Loucy (cell line): ENCODE measurements around the gene CCDC121.

Experiments used
- H2AFZ ChIP-seq: fragments of 200-600 bp; sonication (generic); 2 replicates; pipeline ENCODE4 v1.6.0; 2016; ENCODE audit warnings: antibody characterized with exemption, mild to moderate bottlenecking, low read length, moderate library complexity
- H3F3A ChIP-seq: fragments of 200-600 bp; 2 replicates; pipeline ENCODE4 v1.6.0; 2016; ENCODE audit warnings: antibody characterized with exemption, low read depth, mild to moderate bottlenecking
- H3K27me3 ChIP-seq: fragments of 200-600 bp; sonication (generic); 2 replicates; pipeline ENCODE4 v1.6.1; 2014; ENCODE audit warnings: low read length, mild to moderate bottlenecking; ENCODE audit not compliant: insufficient read depth, poor library complexity, severe bottlenecking
- H3K36me3 ChIP-seq: fragments of 200-600 bp; sonication (generic); 2 replicates; pipeline ENCODE4 v1.6.1; 2016; ENCODE audit warnings: low read length; ENCODE audit not compliant: insufficient read depth
- H3K4me1 ChIP-seq: fragments of 200-600 bp; sonication (generic); 2 replicates; pipeline ENCODE4 v1.5.1; 2014; ENCODE audit warnings: low read length, mild to moderate bottlenecking; ENCODE audit not compliant: insufficient read depth, poor library complexity, severe bottlenecking
- H3K4me2 ChIP-seq: fragments of 200-600 bp; sonication (generic); 2 replicates; pipeline ENCODE4 v1.6.0; 2014; ENCODE audit warnings: antibody characterized with exemption, low read length, low read depth, mild to moderate bottlenecking; ENCODE audit not compliant: poor library complexity, severe bottlenecking
- H3K4me3 ChIP-seq: fragments of 200-600 bp; sonication (generic); 2 replicates; pipeline ENCODE4 v1.5.1; 2014; ENCODE audit warnings: low read length, mild to moderate bottlenecking, mixed read lengths; ENCODE audit not compliant: poor library complexity, severe bottlenecking
- H3K79me2 ChIP-seq: fragments of 200-600 bp; sonication (generic); 2 replicates; pipeline ENCODE4 v1.6.1; 2014; ENCODE audit warnings: low read length; ENCODE audit not compliant: insufficient read depth
- H3K9ac ChIP-seq: fragments of 200-600 bp; sonication (generic); 2 replicates; pipeline ENCODE4 v1.6.0; 2014; ENCODE audit warnings: mild to moderate bottlenecking, low read depth, low read length, moderate library complexity; ENCODE audit not compliant: poor library complexity, severe bottlenecking
- H3K9me2 ChIP-seq: fragments of 200-600 bp; sonication (generic); replicated peaks from 2 replicates; pipeline ENCODE4 v1.6.1; 2016; ENCODE audit warnings: low read depth, low read length, mixed read lengths
- H3K9me3 ChIP-seq: fragments of 200-600 bp; sonication (generic); 2 replicates; pipeline ENCODE4 v1.6.1; 2014; ENCODE audit warnings: mild to moderate bottlenecking, antibody characterized with exemption, low read length, low read depth; ENCODE audit not compliant: insufficient read depth
- H4K20me1 ChIP-seq: fragments of 200-600 bp; sonication (generic); 2 replicates; pipeline ENCODE4 v1.6.0; 2014; ENCODE audit warnings: antibody characterized with exemption, low read length, mild to moderate bottlenecking; ENCODE audit not compliant: insufficient read depth, poor library complexity, severe bottlenecking
- CTCF ChIP-seq: fragments of 200-600 bp; sonication (generic); conservative IDR thresholded peaks from 2 replicates; pipeline ENCODE4 v1.5.1; 2014; ENCODE audit warnings: mild to moderate bottlenecking, antibody characterized with exemption, low read length
- EZH2phosphoT487 ChIP-seq: fragments of 200-600 bp; IDR thresholded peaks from 2 replicates; pipeline ENCODE4 v1.6.1; 2018; ENCODE audit warnings: antibody characterized with exemption, mild to moderate bottlenecking, moderate library complexity, borderline replicate concordance

The CCDC121 gene

GRCh38 chr2:27651056-27651455, 22.2 kb upstream of the CCDC121 start:
- peaks cover 76% of the 10 kb centered on the region; the same call in 1 of the 2 replicates for H3K36me3 ChIP-seq
- 0 out of 2 replicates have a peak, but pooled peaks cover 4% of the 10 kb centered on the region for H3F3A ChIP-seq
- no peaks in the 10 kb centered on the region for H3K79me2 ChIP-seq
- H3K9me3 ChIP-seq, result no peaks in the 10 kb centered on the region
- no peaks in the 10 kb centered on the region for H3K4me1 ChIP-seq
- H3K9me2 ChIP-seq, result no peaks in the 10 kb centered on the region
- no peak overlapping the region for H3K4me2 ChIP-seq
- H4K20me1 ChIP-seq, result no peaks in the 10 kb centered on the region
- H2AFZ ChIP-seq, result no peak overlapping the region
- no peak for TF ChIP-seq EZH2phosphoT487
- H3K9ac ChIP-seq, result no peak overlapping the region
- H3K27me3 ChIP-seq, result no peaks in the 10 kb centered on the region
- H3K4me3 ChIP-seq, result no peak overlapping the region

- no peak overlapping the region for H3K4me2 ChIP-seq
- TF ChIP-seq EZH2phosphoT487 (no peak), CTCF (no peak)
- no peaks in the 10 kb centered on the region for H3K27me3 ChIP-seq
- no peak overlapping the region for H3K9ac ChIP-seq
- no peaks in the 10 kb centered on the region for H3K9me3 ChIP-seq
- no peaks in the 10 kb centered on the region for H3K4me1 ChIP-seq
- H2AFZ ChIP-seq, result no peak overlapping the region
- no peaks in the 10 kb centered on the region for H3K79me2 ChIP-seq
- 0 out of 2 replicates have a peak, but pooled peaks cover 4% of the 10 kb centered on the region for H3F3A ChIP-seq
- no peak overlapping the region for H3K4me3 ChIP-seq
- H4K20me1 ChIP-seq, result no peaks in the 10 kb centered on the region
- peaks cover 54% of the 10 kb centered on the region; the same call in 1 of the 2 replicates for H3K36me3 ChIP-seq
- no peaks in the 10 kb centered on the region for H3K9me2 ChIP-seq
Observed at GRCh38 chr2:27647737-27648136, 18.9 kb upstream of the CCDC121 start.

- no peaks in the 10 kb centered on the region for H3K9me2 ChIP-seq
- 0 out of 2 replicates have a peak, but pooled peaks cover 4% of the 10 kb centered on the region for H3F3A ChIP-seq
- no peaks in the 10 kb centered on the region for H4K20me1 ChIP-seq
- TF ChIP-seq CTCF (no peak), EZH2phosphoT487 (no peak)
- no peak overlapping the region for H3K9ac ChIP-seq
- no peak overlapping the region for H2AFZ ChIP-seq
- no peak overlapping the region for H3K4me3 ChIP-seq
- no peak overlapping the region for H3K4me2 ChIP-seq
- H3K9me3 ChIP-seq, result no peaks in the 10 kb centered on the region
- no peaks in the 10 kb centered on the region for H3K4me1 ChIP-seq
- no peaks in the 10 kb centered on the region for H3K79me2 ChIP-seq
- H3K27me3 ChIP-seq, result no peaks in the 10 kb centered on the region
- H3K36me3 ChIP-seq, result peaks cover 50% of the 10 kb centered on the region; the same call in 1 of the 2 replicates
Observed at GRCh38 chr2:27647289-27647688, 18.5 kb upstream of the CCDC121 start.

- Histone ChIP-seq H3K79me2 (no peaks in the 10 kb centered on the region), H3K36me3 (peaks cover 53% of the 10 kb centered on the region; the same call in 1 of the 2 replicates), H3K4me2 (no peak overlapping the region), H3K9me2 (no peaks in the 10 kb centered on the region), H3F3A (no peaks in the 10 kb centered on the region), H3K27me3 (no peaks in the 10 kb centered on the region), H4K20me1 (no peaks in the 10 kb centered on the region), H2AFZ (no peak overlapping the region), H3K9ac (no peak overlapping the region), H3K4me3 (no peak overlapping the region), H3K4me1 (no peaks in the 10 kb centered on the region), H3K9me3 (no peaks in the 10 kb centered on the region)
- no peak for TF ChIP-seq CTCF
- no peak for TF ChIP-seq EZH2phosphoT487
Observed at GRCh38 chr2:27645197-27645596, 16.4 kb upstream of the CCDC121 start.
